Calu3 (cell line): ENCODE results near the gene FOXL2. TPM values are rescaled to one million over a fixed set of nuclear protein-coding genes. Genes with fewer than 3 reads are reported as not detected.

Experiments used
- BruUV-seq: library from RNA; stranded (reverse); fragments of 400-500 nt; replicated peaks from 2 replicates; lab custom pipeline; 2021; lab: Mats Ljungman, UMichigan
- CTCF ChIA-PET: fragments of 300-600 bp; sonication (Branson Sonifier 250); formaldehyde crosslinking; loops from one replicate; lab custom pipeline; 2022; ENCODE audit warnings: antibody characterized with exemption; lab: Charles Lee
- DNase-seq: peaks from one replicate; pipeline ENCODE4 v3.0.0; 2022
- H3K27ac Mint-ChIP-seq: one replicate; pipeline ENCODE4 v1.8.0; 2022; ENCODE audit warnings: mixed read lengths; ENCODE audit not compliant: unreplicated experiment
- H3K27me3 Mint-ChIP-seq: one replicate; pipeline ENCODE4 v1.8.0; 2022; ENCODE audit warnings: mixed read lengths; ENCODE audit not compliant: unreplicated experiment
- H3K36me3 Mint-ChIP-seq: one replicate; pipeline ENCODE4 v1.8.0; 2022; ENCODE audit warnings: mild to moderate bottlenecking, moderate library complexity, mixed read lengths; ENCODE audit not compliant: insufficient read depth, unreplicated experiment
- H3K4me1 Mint-ChIP-seq: one replicate; pipeline ENCODE4 v1.8.0; 2022; ENCODE audit warnings: mild to moderate bottlenecking, low read depth, mixed read lengths; ENCODE audit not compliant: unreplicated experiment
- H3K4me3 Mint-ChIP-seq: one replicate; pipeline ENCODE4 v1.8.0; 2022; ENCODE audit warnings: mild to moderate bottlenecking, low read depth, moderate library complexity, mixed read lengths; ENCODE audit not compliant: unreplicated experiment
- H3K9me3 Mint-ChIP-seq: one replicate; pipeline ENCODE4 v1.8.0; 2022; ENCODE audit warnings: low read depth, mixed read lengths; ENCODE audit not compliant: unreplicated experiment
- CTCF ChIP-seq: fragments of 200-600 bp; IDR thresholded peaks from one replicate; pipeline ENCODE4 v1.8.0; 2022; ENCODE audit warnings: antibody characterized with exemption; ENCODE audit not compliant: unreplicated experiment
- intact Hi-C: fragments of 100-400 bp; cut with micrococcal nuclease; formaldehyde crosslinking; loops from one replicate; pipeline ENCODE4 v1.10.0; 2022; ENCODE audit not compliant: unreplicated experiment
- total RNA-seq: library from RNA; stranded (reverse); gene quantifications from 2 replicates; pipeline ENCODE4 v1.2.3, GENCODE V29; 2022

The FOXL2 gene
- total RNA-seq, 1 experiment from 2014 or later = 0.42 TPM

DNA sequence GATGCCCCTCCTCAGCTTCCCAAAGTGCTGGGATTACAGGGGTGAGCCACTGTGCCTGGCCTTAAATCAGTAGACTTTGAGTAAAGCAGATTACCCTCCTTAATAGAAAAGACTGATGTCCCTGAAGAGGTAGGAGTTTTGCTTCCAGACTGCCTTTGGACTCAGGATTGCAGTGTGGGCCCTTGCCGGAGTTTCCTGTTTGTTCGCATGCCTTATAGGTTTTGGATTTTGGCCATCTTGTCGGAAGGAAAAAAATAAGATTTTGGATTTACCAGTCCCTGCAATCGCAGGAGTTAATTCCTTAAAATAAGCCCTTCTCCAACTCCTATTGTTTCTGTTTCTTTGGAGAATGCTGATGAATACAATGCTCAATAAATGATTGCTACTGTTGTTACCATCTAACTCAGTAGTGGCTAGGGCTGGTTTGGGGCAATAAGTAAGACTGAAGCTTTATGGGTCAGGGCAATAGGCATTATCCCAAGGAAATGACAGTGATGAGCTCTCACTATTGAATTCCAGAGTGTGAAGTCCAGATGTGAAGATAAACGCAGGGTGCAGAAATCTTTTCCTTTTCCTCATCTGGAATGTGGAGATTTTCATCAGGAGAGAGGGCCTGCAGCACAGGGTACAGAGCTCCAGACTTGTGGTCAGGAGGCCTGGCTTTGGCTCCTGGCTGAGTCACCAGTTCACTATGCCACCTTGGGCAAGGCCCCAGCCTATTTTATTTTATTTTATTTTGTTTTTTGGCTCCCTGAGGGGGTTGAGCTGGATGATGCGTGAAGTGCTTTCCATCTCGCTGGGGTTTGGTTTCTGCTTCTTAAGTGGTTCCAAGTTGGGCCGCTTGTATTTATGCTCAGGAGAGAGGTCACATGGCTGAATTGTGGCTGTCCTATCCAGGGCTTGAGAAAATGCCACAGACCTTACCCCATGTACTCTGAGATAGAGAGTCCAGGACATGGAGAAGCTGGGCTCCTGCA is 25.3 kb downstream of the FOXL2 start:
- no peaks in the 10 kb centered on the region for H3K27me3 Mint-ChIP-seq
- no TSS peak for BruUV-seq
- peak overlapping the region; percentile 16 for H3K4me3 Mint-ChIP-seq
- H3K4me1 Mint-ChIP-seq = peaks cover 19% of the 10 kb centered on the region
- H3K27ac Mint-ChIP-seq = peak overlapping the region; percentile 39
- no peaks in the 10 kb centered on the region for H3K36me3 Mint-ChIP-seq
- intact Hi-C loops = loop anchor here (1.0 to 5.0 kb wide), 4 partner anchors 459 to 739 kb away; no protein-coding TSS in a partner anchor
- H3K9me3 Mint-ChIP-seq = no peaks in the 10 kb centered on the region
- CTCF ChIA-PET = interaction anchor here (0.5 to 3.5 kb wide), 17 partner anchors 15 to 1041 kb away, joined by 3 to 40 read pairs (median 3); partner anchors contain the start of gene CEP70
- no peak for TF ChIP-seq CTCF
- peak; percentile 78 for DNase-seq

DNA sequence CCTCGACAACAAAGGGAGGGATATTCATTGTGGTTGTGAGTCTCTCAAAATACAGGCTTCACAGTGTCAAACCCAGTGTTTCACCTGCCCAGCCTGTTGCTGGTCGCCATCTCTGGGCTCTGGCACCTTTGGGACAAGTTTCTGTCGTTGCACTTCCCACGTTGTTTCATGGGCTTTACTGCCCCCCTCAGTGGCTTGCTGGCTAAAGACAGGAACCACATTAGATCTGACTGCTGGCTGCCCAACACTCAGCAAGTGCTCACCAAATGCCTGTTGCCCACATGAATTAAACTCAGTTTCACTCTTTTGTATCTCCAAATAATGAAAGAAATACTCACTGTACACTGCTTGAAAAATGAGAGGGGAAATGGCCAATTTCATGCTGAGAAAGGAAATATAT is 27.6 kb downstream of the FOXL2 start:
- intact Hi-C loops = no loop called here
- Mint-ChIP-seq H3K4me1 (peaks cover 33% of the 10 kb centered on the region), H3K36me3 (peaks cover 18% of the 10 kb centered on the region), H3K4me3 (no peak overlapping the region), H3K27me3 (no peaks in the 10 kb centered on the region), H3K9me3 (no peaks in the 10 kb centered on the region), H3K27ac (no peak overlapping the region)
- no TSS peak for BruUV-seq
- CTCF ChIA-PET = interaction anchor here (0.6 to 1.0 kb wide), 3 partner anchors 17 to 218 kb away, joined by 3 to 4 read pairs (median 3); no protein-coding TSS in a partner anchor
- no peak for TF ChIP-seq CTCF
- DNase-seq = no peak

DNA sequence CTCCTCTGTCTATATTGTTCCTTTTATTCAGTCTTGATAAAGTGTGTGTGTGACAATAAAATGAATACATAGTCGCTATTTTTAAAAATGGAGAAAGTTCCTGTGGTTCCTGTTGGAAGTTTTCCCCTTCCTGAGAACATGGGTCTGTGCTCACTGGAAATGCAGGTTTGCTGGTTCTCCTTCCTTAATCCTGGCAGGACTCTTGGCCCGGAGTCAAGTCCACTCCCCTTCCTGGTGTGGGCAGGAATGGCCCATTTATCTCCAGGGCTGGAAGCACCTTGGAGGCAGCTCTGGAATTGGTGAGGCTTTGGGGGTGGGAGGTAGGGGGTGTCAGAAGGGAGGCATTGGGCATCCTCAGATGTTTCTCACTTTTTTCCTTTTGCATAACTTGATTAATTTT is 30.1 kb downstream of the FOXL2 start:
- intact Hi-C loops = loop anchor here (1.0 kb wide), 1 partner anchor 323 kb away; the partner anchor contains the start of gene CEP70
- CTCF ChIA-PET = interaction anchor here (0.7 to 2.7 kb wide), 16 partner anchors 19 to 499 kb away, joined by 3 to 94 read pairs (median 8); partner anchors contain the start of genes CEP70 and PIK3CB

More for the DNA sequence above, 30.1 kb downstream of the FOXL2 start:
- no peak overlapping the region for H3K27ac Mint-ChIP-seq
- H3K4me1 Mint-ChIP-seq = peaks cover 26% of the 10 kb centered on the region
- no peaks in the 10 kb centered on the region for H3K9me3 Mint-ChIP-seq
- peak; percentile 62 for DNase-seq
- H3K4me3 Mint-ChIP-seq = no peak overlapping the region
- H3K27me3 Mint-ChIP-seq = no peaks in the 10 kb centered on the region
- H3K36me3 Mint-ChIP-seq = peaks cover 18% of the 10 kb centered on the region
- TF ChIP-seq CTCF = no peak
- BruUV-seq = no TSS peak
